ENCODE measurements around the gene DUSP15.
"Not testable (repeated sequence)": the region's sequence is repeated elsewhere in the genome, so short reads cannot be mapped to it uniquely, and the experiment has no call there.

The DUSP15 gene

GRCh38 chr20:31820228-31820627 lies 50.1 kb downstream of the DUSP15 start:
- FAIRE-seq, result no peak

GRCh38 chr20:31819083-31819784 lies 51.1 kb downstream of the DUSP15 start, which contains the start of gene MYLK2:
MYLK2 (plus strand) TSS chr20:31819356; CDS start chr20:31819581, 225 bp downstream.
- no peak for FAIRE-seq

- no peak for FAIRE-seq
These were observed 51.9 kb downstream of the DUSP15 start for GRCh38 chr20:31818376-31818908.

GRCh38 chr20:31817461-31817860 lies 52.9 kb downstream of the DUSP15 start:
- FAIRE-seq, result no peak

DNA sequence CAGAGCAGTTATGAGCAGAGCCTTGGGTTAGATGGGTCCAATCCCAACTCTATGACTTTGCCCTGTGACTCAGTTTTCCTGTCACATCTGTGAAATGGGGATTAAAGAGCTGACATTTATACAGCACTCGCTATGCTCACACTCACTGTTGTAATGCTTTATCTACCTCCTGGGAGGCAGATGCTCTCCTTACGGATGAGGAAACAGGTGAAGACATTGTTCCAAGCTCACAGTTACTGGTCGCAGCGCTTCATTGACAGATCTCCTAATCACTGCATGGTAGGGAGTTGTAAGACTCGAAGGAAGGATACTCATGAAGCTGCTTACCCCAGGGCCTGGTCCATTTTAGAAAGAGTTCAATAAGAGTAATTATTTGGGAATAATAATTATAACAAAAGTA lies 54.1 kb downstream of the DUSP15 start:
- no peak for FAIRE-seq

GRCh38 chr20:31815408-31816188 lies 54.7 kb downstream of the DUSP15 start:
- FAIRE-seq, result no peak

- not testable (repeated sequence) for FAIRE-seq
These were observed 56.2 kb downstream of the DUSP15 start for GRCh38 chr20:31814142-31814541.

- FAIRE-seq, result no peak
These were observed 56.7 kb downstream of the DUSP15 start for GRCh38 chr20:31813611-31814010.

- no peak for FAIRE-seq
These were observed 58.3 kb downstream of the DUSP15 start for GRCh38 chr20:31811796-31812728.

DNA sequence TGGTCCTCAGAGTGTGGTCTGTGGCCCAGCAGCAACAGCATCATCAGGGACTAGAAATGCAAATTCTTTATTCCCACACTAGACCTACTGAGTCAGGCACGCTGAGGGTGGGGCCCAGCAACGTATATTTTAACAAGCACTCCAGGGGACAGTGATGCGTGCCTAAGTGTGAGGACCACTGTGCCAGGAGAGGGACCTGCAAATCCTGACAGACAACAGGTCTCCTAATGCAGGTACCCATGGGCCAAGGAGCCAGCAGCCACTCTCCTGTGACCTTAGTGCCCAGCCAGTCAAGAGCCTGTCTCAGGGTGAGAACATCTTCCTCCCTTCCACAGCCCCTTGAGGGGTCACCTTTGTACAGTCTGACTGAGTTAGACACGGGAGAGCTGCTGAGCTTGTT lies 59.1 kb downstream of the DUSP15 start:
- no peak for FAIRE-seq
